ENCODE data around the gene SNCAIP. TPM values are rescaled to one million over a fixed set of nuclear protein-coding genes. Genes with fewer than 3 reads are reported as not detected.

SNCAIP gene
- total RNA-seq = 10.7 and 160 TPM in 2 replicates

- peak; percentile 51 to 57 for DNase-seq (ENCODE audit: low read depth in 2 of 2)
Measured at GRCh38 chr5:122311961-122312590, at the start of gene SNCAIP. Gene SNCAIP (plus strand): TSS chr5:122312237. CDS start chr5:122391135, 78,898 bp downstream.

GRCh38 chr5:122263352-122264030 lies 48.5 kb upstream of the SNCAIP start:
- DNase-seq (ENCODE audit: low read depth in 2 of 2) = no peak

DNA sequence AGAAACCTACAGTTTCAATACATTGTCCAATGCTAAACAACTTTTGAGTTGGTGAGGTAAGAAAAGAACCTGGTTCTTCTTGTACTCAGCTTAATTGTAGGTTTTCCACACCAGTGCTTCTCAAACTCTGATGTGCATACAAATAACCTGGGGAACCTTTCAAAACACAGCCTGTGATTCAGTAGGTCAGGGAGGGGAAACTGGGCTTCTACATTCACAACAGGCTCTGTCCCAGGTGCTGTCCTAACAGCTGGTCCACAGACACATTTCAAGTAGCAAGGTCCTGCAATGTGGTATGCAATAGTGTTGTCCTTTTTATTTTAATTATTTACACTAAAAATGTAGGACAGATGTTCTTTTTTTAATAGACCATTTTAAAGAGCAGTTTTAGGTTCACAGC lies 47.4 kb upstream of the SNCAIP start:
- no peak for DNase-seq (ENCODE audit: low read depth in 2 of 2)

DNA sequence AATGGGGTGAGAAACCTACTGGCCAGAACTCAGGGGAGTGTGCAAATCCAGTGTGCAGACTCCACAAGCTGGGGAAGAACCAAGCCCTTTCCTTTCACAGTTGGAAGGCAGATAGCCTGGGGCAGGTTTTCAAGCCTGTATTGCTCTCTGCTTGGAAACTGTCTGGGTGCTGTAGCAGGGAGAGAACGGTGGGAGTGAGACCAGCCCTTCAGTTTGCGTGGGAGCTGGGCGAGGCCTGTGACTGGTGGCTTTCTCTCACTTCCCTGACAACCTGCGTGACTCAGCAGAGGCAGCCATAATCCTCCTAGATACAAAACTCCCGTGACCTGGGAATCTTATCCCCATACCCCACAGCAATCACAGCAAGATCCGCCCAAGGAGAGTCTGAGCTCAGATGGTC lies 44.9 kb upstream of the SNCAIP start:
- DNase-seq (ENCODE audit: low read depth in 2 of 2) = no peak

DNA sequence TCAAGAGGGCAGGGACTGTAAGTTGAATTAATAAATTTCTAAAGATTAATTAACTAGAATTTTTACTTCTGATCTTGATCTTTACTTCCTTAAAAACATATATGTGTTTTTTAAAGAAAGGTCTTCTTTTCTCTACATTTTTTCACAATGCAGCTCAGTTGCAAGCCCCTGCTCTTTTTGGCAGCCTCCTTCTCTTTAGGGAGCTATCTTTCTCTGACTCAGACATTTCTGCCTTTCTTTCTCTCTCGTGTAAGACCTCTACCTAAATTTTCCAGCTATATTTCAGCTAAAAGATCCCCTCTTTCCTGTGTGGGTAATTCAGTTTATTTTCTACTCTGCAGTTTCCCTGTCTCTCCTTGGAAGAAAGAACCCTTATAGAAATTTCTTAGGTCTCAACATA lies 38.3 kb upstream of the SNCAIP start:
- no peak for DNase-seq (ENCODE audit: low read depth in 2 of 2)

DNA sequence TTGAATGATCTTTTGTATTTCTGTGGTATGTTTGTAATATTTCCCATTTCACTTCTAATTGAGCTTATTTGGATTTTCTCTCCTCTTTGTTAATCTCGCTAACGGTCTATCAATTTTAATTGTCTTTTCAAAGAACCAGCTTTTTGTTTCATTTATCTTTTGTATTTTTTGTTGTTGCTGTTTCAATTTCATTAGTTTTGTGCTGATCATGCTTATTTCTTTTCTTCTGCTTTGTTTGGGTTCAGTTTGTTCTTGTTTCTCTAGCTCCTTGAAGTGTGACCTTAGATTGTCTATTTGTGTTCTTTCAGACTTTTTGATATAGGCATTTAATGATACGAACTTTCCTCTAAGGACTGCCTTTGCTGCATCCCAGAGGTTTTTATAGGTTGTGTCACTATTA lies 28.4 kb upstream of the SNCAIP start:
- DNase-seq (ENCODE audit: low read depth in 2 of 2) = no peak

- no peak for DNase-seq (ENCODE audit: low read depth in 2 of 2)
Measured at GRCh38 chr5:122286541-122286940, 25.5 kb upstream of the SNCAIP start.

DNA sequence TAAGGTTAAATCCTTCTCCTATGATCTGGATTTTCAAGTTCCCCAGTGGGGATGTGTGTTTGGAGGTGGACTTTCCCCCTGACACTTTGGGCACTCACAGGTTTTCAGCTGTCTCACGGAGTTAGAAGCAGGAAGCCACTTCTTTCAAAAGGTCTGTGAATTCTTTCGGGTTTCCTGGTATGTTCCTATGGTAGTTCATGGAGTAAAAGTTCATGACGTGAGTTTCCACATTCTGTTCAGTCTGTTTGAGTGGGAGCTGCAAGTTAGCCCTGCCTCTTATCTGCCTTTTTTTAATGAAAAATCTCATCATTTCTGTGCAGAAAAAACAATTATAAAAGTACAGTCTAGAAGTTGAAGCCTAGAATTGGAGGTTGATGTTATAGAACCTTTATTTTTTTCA lies 24.9 kb upstream of the SNCAIP start:
- peak in 1 of 2 donors; percentile 31 for DNase-seq (ENCODE audit: low read depth in 2 of 2)

GRCh38 chr5:122291000-122291901 lies 20.8 kb upstream of the SNCAIP start:
- DNase-seq (ENCODE audit: low read depth in 2 of 2) = no peak

DNA sequence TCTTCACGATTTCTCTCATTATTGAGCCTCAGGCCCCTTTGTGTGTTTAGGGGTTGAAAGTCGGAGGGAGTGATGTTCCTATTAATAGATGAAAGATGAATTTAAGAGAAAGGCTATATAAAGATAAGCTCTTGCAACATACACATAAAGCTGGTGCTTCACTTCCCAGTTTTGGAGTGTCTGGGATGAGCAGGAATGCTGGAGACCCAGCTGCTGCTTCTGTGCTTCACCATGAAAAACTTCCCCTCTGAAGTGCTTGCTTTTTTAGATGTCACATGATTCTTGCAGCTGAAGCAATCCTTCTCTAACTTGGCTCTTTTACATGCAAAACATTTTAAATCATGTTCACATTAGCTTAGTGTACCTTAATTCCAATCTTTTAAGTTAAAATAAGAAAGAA lies 19.7 kb upstream of the SNCAIP start:
- no peak for DNase-seq (ENCODE audit: low read depth in 2 of 2)

GRCh38 chr5:122295138-122295537 lies 16.9 kb upstream of the SNCAIP start:
- DNase-seq (ENCODE audit: low read depth in 2 of 2) = peak; percentile 21 to 62

DNA sequence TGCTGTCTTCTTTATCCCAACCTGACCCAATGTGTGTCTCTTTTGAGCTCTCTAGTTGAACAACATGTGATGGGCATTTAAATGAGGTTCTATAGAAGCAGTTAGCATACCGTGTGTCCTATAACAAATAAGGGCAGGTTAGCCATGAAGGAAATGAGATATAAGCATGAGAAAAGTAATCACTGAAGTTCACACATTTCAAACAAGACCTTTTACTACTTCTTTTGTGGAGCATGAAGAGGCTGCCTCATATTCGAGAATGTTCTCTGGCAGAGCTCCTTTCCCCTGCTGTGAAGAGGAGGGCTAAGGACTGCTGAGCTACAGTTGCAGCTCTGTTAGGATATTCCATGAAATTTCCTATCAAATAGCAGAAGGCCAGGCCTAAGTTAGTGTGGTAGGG lies 15.2 kb upstream of the SNCAIP start:
- DNase-seq (ENCODE audit: low read depth in 2 of 2) = no peak

DNA sequence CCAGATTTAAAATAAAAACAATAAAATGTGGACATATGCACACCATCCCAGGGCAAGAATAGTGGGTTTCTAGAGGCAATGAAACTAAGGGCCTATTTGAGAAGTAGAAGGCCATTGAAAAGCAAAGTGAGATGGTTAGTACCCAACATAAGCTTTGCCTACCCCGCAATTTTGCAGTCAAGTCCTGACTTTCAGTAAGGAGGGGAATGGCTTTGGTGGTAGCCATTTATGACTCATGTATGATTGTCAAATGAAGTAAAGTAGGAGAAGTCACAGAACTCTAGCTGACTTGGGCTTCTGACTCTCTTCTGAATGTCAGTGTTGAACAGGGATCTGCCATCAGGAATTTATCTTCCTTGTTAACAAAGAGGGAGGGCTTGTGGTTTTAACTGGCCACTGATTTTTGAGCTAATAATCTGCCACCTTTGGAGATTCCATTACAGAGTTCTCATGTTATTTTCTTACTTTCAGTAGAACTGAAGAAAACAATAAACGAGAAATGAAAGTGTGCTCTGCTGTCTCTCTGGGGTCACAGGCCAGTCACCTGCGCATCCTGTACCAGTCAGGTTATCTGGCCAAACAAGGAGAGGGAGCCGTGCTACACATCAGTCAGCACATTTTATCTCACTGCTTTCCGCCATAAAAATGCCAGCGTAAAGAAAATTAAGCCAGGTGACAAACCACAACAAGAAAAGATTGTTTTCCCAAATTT lies 14.3 kb upstream of the SNCAIP start:
- peak in 1 of 2 donors; percentile 34 for DNase-seq (ENCODE audit: low read depth in 2 of 2)

GRCh38 chr5:122300374-122300773 lies 11.7 kb upstream of the SNCAIP start:
- DNase-seq (ENCODE audit: low read depth in 2 of 2) = no peak

- peak in 1 of 2 donors; percentile 29 for DNase-seq (ENCODE audit: low read depth in 2 of 2)
Measured at GRCh38 chr5:122301016-122301415, 11.0 kb upstream of the SNCAIP start.

DNA sequence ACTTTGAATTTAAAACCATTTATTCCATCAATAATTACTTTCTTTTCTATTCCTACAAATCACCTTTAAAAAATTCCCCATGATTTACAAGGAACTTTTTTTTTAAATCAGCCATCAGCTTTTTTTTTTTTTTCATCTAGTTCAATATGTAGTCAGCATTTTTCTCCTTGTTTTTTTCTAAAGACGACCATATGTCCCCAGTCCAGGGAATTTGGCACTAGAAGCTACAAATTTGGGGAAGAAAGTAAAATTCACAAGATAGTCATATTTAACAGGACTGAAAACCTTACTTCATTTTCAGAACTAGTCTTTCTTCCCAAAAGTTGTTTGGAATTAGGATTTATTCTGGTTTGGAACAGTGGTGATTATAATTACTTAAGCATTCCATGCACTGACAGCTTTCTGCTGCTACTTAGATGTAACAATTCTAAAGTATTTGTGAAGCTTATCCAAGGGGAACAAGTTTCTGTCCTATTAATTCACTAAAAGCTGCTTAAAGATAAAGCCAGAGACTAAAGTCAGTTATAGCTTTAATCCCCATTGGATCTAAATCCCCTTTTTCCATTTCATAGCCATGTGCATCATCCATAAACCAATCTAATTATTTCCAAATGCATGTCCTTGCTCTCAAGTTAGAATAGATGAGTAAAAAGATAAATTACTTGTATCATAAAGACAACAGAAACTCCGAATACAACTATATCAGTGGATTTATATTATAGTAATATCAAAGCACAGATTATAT lies 7.4 kb upstream of the SNCAIP start:
- DNase-seq (ENCODE audit: low read depth in 2 of 2) = no peak

- DNase-seq (ENCODE audit: low read depth in 2 of 2) = peak in 1 of 2 donors; percentile 35
Measured at GRCh38 chr5:122306461-122306860, 5.6 kb upstream of the SNCAIP start.

- DNase-seq (ENCODE audit: low read depth in 2 of 2) = no peak
Measured at GRCh38 chr5:122310889-122311288, 1.1 kb upstream of the SNCAIP start.

GRCh38 chr5:122311497-122311960 lies 508 bp upstream of the SNCAIP start:
- DNase-seq (ENCODE audit: low read depth in 2 of 2) = no peak

DNA sequence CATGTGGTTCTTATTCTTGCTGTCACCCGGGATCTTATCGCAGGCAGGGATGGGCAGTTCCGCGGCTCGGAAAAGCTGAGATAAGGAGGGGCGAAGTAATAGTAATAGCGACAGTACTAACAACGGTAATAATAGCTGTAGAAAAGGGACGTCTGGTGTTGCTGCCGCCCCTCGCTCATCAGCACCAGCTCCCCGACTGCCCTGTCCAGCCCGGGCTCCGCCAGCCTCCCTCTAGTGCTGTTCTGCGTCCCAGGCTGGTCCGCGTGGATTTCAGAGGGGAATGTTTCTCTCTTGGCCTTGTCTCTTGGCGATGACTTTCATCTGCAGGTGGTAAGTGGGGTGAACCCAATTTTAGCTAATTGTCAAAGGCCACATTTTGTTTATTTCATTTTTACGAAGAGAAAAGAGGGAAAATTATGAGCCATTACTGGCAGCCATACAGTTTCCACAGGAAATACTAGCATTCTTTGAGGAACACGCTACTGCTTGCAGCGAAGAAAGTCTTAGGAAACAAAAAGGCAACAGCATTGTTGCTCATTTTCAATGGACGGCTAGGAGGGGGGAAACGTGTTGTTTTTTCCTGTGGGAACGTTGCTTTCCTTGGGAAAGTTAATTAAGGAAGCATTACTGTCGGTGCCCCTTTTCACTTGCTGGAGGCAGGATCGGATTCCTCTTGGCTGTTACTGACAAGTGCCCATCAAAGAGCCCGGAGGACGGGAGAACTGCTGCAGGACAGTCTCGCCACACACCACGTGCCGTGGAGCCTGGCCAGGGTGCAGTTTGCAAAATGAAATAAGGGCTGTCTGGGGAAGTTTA lies 762 bp downstream of the SNCAIP start:
- peak; percentile 57 to 62 for DNase-seq (ENCODE audit: low read depth in 2 of 2)
